CD4-positive, CD25-positive, alpha-beta regulatory T cell (primary cell): ENCODE measurements around the gene TIAM2. TPM values are rescaled to one million over a fixed set of nuclear protein-coding genes. Genes with fewer than 3 reads are reported as not detected.
A peak's percentile ranks its signal among the peaks of the same experiment; 100 is the strongest.
"Not testable (repeated sequence)": the region's sequence is repeated elsewhere in the genome, so short reads cannot be mapped to it uniquely, and the experiment has no call there.

Experiments
- ATAC-seq, 2 donors: fragments of 150-1000 bp; cut with Tn5 transposase; one replicate each; pipeline ENCODE4 v1.10.0; 2021; ENCODE audit warnings: low read depth in 2 of 2, moderate number of reproducible peaks in 2 of 2, moderate library complexity in 1 of 2
- DNase-seq, 3 donors: peaks; one replicate each; pipeline versions ENCODE4 v3.0.0 to v3.0.0-alpha.2; 2012 to 2022; ENCODE audit warnings: mixed read lengths in 1 of 3
- H3K27ac ChIP-seq: one replicate; pipeline ENCODE4 v1.7.0; 2013; ENCODE audit warnings: mild to moderate bottlenecking, low read length; ENCODE audit not compliant: insufficient read depth, poor library complexity, severe bottlenecking
- H3K27me3 ChIP-seq: one replicate; pipeline ENCODE4 v1.7.0; 2013; ENCODE audit warnings: low read length; ENCODE audit not compliant: control insufficient read depth, insufficient read depth
- H3K36me3 ChIP-seq: one replicate; pipeline ENCODE4 v1.7.0; 2013; ENCODE audit warnings: mild to moderate bottlenecking, low read length, moderate library complexity; ENCODE audit not compliant: control insufficient read depth, insufficient read depth
- H3K4me1 ChIP-seq: 2 replicates; pipeline ENCODE4 v1.7.0; 2013; ENCODE audit warnings: mild to moderate bottlenecking, low read length; ENCODE audit not compliant: insufficient read depth, control insufficient read depth, poor library complexity, severe bottlenecking
- H3K4me3 ChIP-seq: one replicate; pipeline ENCODE4 v1.7.0; 2013; ENCODE audit warnings: low read depth, mild to moderate bottlenecking, low read length, moderate library complexity
- H3K9me3 ChIP-seq, 2 experiments: 1 replicate in 1 of 2; 2 replicates in 1 of 2; pipeline ENCODE4 v1.7.0; 2013; ENCODE audit warnings: low read length in 2 of 2, mild to moderate bottlenecking in 1 of 2, moderate library complexity in 1 of 2; ENCODE audit not compliant: control insufficient read depth in 2 of 2
- H3K27ac Mint-ChIP-seq, 3 donors: one replicate each; pipeline ENCODE4 v1.8.0; 2020 to 2022; ENCODE audit warnings: mild to moderate bottlenecking in 3 of 3, mixed read lengths in 3 of 3, moderate library complexity in 2 of 3
- H3K27me3 Mint-ChIP-seq: one replicate; pipeline ENCODE4 v1.8.0; 2022; ENCODE audit warnings: mild to moderate bottlenecking, mixed read lengths
- H3K36me3 Mint-ChIP-seq: one replicate; pipeline ENCODE4 v1.8.0; 2020; ENCODE audit warnings: mixed read lengths
- H3K4me1 Mint-ChIP-seq, 4 donors: one replicate each; pipeline ENCODE4 v1.8.0; 2020 to 2022; ENCODE audit warnings: mixed read lengths in 4 of 4, mild to moderate bottlenecking in 1 of 4
- H3K4me3 Mint-ChIP-seq, 4 donors: one replicate each; pipeline ENCODE4 v1.8.0; 2020 to 2022; ENCODE audit warnings: mild to moderate bottlenecking in 4 of 4, mixed read lengths in 4 of 4, moderate library complexity in 3 of 4
- H3K9me3 Mint-ChIP-seq, 7 donors: one replicate each; pipeline ENCODE4 v1.8.0; 2020 to 2022; ENCODE audit warnings: mixed read lengths in 7 of 7, mild to moderate bottlenecking in 3 of 7, moderate library complexity in 2 of 7
- polyA plus RNA-seq, 4 donors: library from polyadenylated mRNA; unstranded; fragments of 300-500 nt; fragmentation: Illumina TruSeq; gene quantifications; one replicate each; pipeline ENCODE4 v1.2.3, GENCODE V29; 2021
- total RNA-seq: library from RNA; stranded (reverse); gene quantifications from one replicate; pipeline ENCODE4 v1.2.3, GENCODE V29; 2022

Gene TIAM2
- total and polyA plus RNA-seq, 5 donors from 2014 or later: 0.66 to 5.9 (median 1.3) TPM

DNA sequence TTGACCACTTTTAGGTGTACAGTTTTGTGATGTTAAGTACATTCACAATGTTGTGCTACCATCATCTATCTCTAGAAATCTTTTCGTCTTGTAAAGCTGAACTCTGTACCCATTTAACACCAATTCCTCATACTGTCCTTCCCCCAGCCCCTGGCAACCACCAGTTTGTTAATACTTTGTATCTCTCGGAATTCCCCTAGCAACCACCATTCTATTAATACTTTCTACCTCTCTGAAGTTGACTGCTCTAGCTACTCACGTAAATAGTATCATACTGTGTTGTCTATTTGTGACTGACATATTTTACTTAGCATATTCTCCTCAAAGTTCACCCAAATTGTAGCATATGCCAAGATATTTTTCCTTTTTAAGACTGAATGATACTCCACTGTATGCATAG is 186.4 kb downstream of the TIAM2 start:
- ATAC-seq: no peak
- Histone ChIP-seq H3K27me3 (no peaks in the 10 kb centered on the region), H3K27ac (no peak overlapping the region), H3K4me1 (peaks cover 18% of the 10 kb centered on the region), H3K36me3 (no peaks in the 10 kb centered on the region), H3K4me3 (peak overlapping the region; percentile 38), H3K9me3 (no peaks in the 10 kb centered on the region)
- H3K36me3 Mint-ChIP-seq: no peaks in the 10 kb centered on the region
- H3K27me3 Mint-ChIP-seq: no peaks in the 10 kb centered on the region
- no peak overlapping the region for H3K4me3 Mint-ChIP-seq
- peak overlapping the region in 1 of 3 donors; percentile 34 for H3K27ac Mint-ChIP-seq
- DNase-seq: no peak
- no peaks in the 10 kb centered on the region for H3K9me3 Mint-ChIP-seq
- H3K4me1 Mint-ChIP-seq: peaks cover 7 to 39% (median 19%) of the 10 kb centered on the region in 4 donors

DNA sequence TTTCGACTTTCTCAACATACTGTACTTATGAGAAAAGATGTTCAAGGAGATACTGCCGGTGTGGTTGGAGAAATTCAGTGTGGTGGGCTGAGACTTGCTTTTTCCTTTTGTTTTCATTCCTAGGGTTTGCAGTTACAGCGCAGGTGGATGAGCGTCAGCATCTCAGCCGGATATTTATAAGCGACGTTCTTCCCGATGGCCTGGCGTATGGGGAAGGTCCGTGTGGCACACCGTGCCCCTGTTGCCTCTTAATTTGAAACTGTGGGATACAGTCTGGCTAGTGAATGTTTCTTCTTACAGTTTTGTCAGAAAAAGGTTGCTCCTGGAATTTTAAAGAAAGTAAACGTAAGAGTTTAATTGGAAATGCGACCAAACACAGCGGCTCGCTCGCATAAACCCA is 187.0 kb downstream of the TIAM2 start:
- Histone ChIP-seq H3K4me3 (peak overlapping the region; percentile 38), H3K4me1 (peaks cover 19% of the 10 kb centered on the region), H3K27ac (no peak overlapping the region), H3K9me3 (no peaks in the 10 kb centered on the region), H3K36me3 (no peaks in the 10 kb centered on the region), H3K27me3 (no peaks in the 10 kb centered on the region)
- Mint-ChIP-seq H3K4me3 (peak overlapping the region in 1 of 4 donors; percentile 16), H3K36me3 (no peaks in the 10 kb centered on the region), H3K27me3 (no peaks in the 10 kb centered on the region), H3K9me3 (no peaks in the 10 kb centered on the region), H3K27ac (no peak overlapping the region), H3K4me1 (peaks cover 9 to 41% (median 20%) of the 10 kb centered on the region in 4 donors)
- ATAC-seq (no peak), DNase-seq (no peak)

DNA sequence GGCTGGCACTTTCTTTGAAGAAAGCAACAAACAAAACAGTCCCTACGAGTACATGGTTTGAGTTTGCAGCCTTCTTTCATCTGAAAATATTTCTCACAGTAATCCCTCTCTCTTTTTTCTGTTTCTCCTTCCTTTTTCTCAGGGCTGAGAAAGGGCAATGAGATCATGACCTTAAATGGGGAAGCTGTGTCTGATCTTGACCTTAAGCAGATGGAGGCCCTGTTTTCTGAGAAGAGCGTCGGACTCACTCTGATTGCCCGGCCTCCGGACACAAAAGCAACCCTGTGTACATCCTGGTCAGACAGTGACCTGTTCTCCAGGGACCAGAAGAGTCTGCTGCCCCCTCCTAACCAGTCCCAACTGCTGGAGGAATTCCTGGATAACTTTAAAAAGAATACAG is 188.0 kb downstream of the TIAM2 start:
- no peak for ATAC-seq
- no peaks in the 10 kb centered on the region for H3K36me3 Mint-ChIP-seq
- Histone ChIP-seq H3K4me1 (peaks cover 19% of the 10 kb centered on the region), H3K36me3 (no peaks in the 10 kb centered on the region), H3K27ac (no peak overlapping the region), H3K4me3 (peak overlapping the region; percentile 31), H3K27me3 (no peaks in the 10 kb centered on the region), H3K9me3 (no peaks in the 10 kb centered on the region)
- peak overlapping the region in 1 of 4 donors; percentile 7 for H3K4me3 Mint-ChIP-seq
- no peaks in the 10 kb centered on the region for H3K27me3 Mint-ChIP-seq
- no peaks in the 10 kb centered on the region for H3K9me3 Mint-ChIP-seq
- no peak for DNase-seq
- H3K4me1 Mint-ChIP-seq: peaks cover 11 to 45% (median 24%) of the 10 kb centered on the region in 4 donors
- peak overlapping the region; percentile 60 to 72 (median 67) for H3K27ac Mint-ChIP-seq

DNA sequence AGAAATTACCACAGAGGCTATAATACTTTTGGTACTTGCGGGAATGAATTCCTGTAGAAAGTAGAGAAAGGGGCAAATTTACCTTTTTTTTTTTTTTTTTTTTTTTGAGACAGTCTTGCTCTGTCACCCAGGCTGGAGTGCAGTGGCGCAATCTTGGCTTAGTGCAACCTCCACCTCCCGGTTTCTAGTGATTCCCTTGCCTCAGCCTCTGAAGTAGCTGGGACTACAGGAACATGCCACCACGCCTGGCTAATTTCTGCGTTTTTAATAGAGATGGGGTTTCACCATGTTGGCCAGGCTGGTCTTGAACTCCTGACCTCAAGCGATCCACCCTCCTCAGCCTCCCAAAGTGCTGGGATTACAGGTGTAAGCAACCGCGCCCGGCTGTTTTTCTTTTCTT is 189.9 kb downstream of the TIAM2 start:
- not testable (repeated sequence) for H3K36me3 ChIP-seq, H3K27ac ChIP-seq, H3K9me3 ChIP-seq, H3K36me3 Mint-ChIP-seq, H3K9me3 Mint-ChIP-seq, ATAC-seq, H3K27me3 ChIP-seq, H3K27me3 Mint-ChIP-seq, DNase-seq, H3K4me3 ChIP-seq, H3K27ac Mint-ChIP-seq
- H3K4me1 ChIP-seq: peaks cover 26% of the 10 kb centered on the region
- H3K4me1 Mint-ChIP-seq: peaks cover 16 to 53% (median 31%) of the 10 kb centered on the region in 4 donors
- H3K4me3 Mint-ChIP-seq: peak overlapping the region in 2 of 4 donors; percentile 3 to 51

DNA sequence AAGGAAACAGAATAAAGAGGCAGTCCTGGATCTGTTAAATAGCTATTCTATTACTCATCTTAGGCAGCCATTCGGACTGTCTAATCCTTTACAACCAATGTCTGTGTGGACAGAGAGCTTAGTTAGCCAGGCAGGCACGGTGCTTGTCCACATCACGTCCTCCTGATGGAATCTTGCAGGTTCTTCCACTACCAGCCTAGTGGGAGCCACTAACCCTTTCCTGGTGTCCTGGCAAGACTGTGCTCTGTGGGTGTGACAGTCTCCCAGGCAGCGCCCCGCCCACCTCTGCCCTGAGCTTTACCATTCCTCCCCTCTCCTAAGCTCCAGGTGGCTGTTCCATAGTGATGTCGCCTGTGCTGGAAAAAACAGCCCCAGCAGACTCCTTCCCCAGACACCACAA is 190.4 kb downstream of the TIAM2 start:
- Mint-ChIP-seq H3K9me3 (no peaks in the 10 kb centered on the region), H3K27ac (peak overlapping the region in 2 of 3 donors; percentile 23 to 85), H3K4me3 (peak overlapping the region in 2 of 4 donors; percentile 63 to 66), H3K27me3 (no peaks in the 10 kb centered on the region), H3K4me1 (peaks cover 16 to 54% (median 33%) of the 10 kb centered on the region in 4 donors), H3K36me3 (no peaks in the 10 kb centered on the region)
- Histone ChIP-seq H3K27me3 (no peaks in the 10 kb centered on the region), H3K4me1 (peaks cover 26% of the 10 kb centered on the region), H3K36me3 (no peaks in the 10 kb centered on the region), H3K4me3 (no peak overlapping the region), H3K9me3 (no peaks in the 10 kb centered on the region), H3K27ac (no peak overlapping the region)
- no peak for DNase-seq
- ATAC-seq: no peak

DNA sequence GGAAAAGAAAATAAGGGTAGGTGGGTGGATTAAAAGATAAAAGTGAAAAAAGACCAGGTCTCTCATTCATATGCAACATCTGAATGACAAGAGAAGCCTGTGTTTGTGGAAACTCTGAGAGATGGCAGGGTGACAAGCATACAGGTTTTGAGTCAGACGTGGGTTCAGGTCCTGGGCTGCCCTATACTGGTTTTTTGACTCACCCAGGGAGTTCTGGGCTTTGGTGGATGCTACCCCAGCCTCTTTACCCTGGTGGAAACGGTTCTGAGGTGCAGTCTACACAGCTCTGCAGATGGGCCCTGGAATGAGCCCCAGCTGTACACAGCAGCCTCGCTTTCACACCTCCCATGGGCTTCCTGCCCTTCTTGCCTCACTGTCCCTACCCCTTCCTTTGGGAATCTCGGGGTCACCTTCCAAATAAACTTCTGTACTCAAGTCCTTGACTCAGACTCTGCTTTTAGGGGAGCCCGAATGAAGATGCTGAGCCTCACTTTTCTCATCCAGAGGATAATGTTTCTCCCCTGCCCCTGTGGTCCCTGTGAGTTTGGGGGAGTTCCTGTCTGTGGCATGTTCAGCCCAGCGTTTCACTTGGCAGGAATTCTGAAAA is 191.0 kb downstream of the TIAM2 start:
- no peaks in the 10 kb centered on the region for H3K27me3 Mint-ChIP-seq
- no peaks in the 10 kb centered on the region for H3K9me3 ChIP-seq
- peaks cover 26% of the 10 kb centered on the region for H3K4me1 ChIP-seq
- H3K4me1 Mint-ChIP-seq: peaks cover 16 to 59% (median 32%) of the 10 kb centered on the region in 4 donors
- no peak overlapping the region for H3K4me3 ChIP-seq
- ATAC-seq (peak; percentile 46 to 47), DNase-seq (peak in 1 of 3 donors; percentile 24)
- peak overlapping the region in 2 of 3 donors; percentile 23 to 85 for H3K27ac Mint-ChIP-seq
- H3K27me3 ChIP-seq: no peaks in the 10 kb centered on the region
- H3K4me3 Mint-ChIP-seq: peak overlapping the region in 3 of 4 donors; percentile 3 to 66 (median 18)
- H3K36me3 Mint-ChIP-seq: no peaks in the 10 kb centered on the region
- no peaks in the 10 kb centered on the region for H3K9me3 Mint-ChIP-seq
- no peak overlapping the region for H3K27ac ChIP-seq
- H3K36me3 ChIP-seq: no peaks in the 10 kb centered on the region

DNA sequence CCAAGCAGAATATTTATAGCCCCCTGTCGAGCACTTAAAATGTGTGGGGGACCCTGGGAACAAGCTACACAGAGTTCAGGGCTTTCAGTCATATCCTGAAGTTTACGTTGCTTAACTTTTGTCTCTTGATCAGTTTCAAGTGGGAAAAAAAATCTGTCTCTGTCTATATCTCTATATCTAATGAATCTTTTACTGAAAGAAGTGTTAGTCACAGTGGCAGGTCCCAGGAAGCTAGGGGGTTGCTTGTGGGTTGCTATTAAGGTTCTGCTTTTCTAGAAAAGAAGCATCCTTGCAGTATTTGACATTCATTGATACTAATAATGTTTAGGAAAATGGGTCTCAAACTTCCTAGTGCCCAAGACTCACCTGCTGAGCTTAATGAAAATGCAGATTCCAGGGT is 192.0 kb downstream of the TIAM2 start:
- H3K27ac Mint-ChIP-seq: no peak overlapping the region
- Histone ChIP-seq H3K4me1 (peaks cover 21% of the 10 kb centered on the region), H3K9me3 (no peaks in the 10 kb centered on the region), H3K4me3 (no peak overlapping the region), H3K27ac (no peak overlapping the region), H3K36me3 (no peaks in the 10 kb centered on the region), H3K27me3 (no peaks in the 10 kb centered on the region)
- DNase-seq: no peak
- ATAC-seq: peak in 1 of 2 donors; percentile 36
- no peak overlapping the region for H3K4me3 Mint-ChIP-seq
- no peaks in the 10 kb centered on the region for H3K27me3 Mint-ChIP-seq
- peaks cover 9 to 55% (median 25%) of the 10 kb centered on the region in 4 donors for H3K4me1 Mint-ChIP-seq
- no peaks in the 10 kb centered on the region for H3K9me3 Mint-ChIP-seq
- no peaks in the 10 kb centered on the region for H3K36me3 Mint-ChIP-seq
